Panc1 (cell line): ENCODE measurements around the gene SORD. TPM values are rescaled to one million over a fixed set of nuclear protein-coding genes. Genes with fewer than 3 reads are reported as not detected.

Source experiments
- ATAC-seq: fragments of 200-7000 bp; cut with Tn5 transposase; 2 replicates; pipeline ENCODE4 v1.9.1; 2020; ENCODE audit warnings: mild to moderate bottlenecking, moderate library complexity
- BruUV-seq: library from RNA; stranded (reverse); fragments of 400-500 nt; replicated peaks from 2 replicates; lab custom pipeline; 2021; lab: Mats Ljungman, UMichigan
- CTCF ChIA-PET: fragments of 300-600 bp; sonication (Branson Sonifier 250); formaldehyde crosslinking; loops from one replicate; lab custom pipeline; 2022; ENCODE audit warnings: antibody characterized with exemption; lab: Charles Lee
- POLR2A ChIA-PET: fragments of 300-600 bp; sonication (Branson Sonifier 250); formaldehyde crosslinking; loops from one replicate; lab custom pipeline; 2022; ENCODE audit warnings: antibody characterized with exemption; lab: Charles Lee
- DNase-seq: peaks from one replicate; pipeline ENCODE4 v3.0.0-alpha.2; 2010; ENCODE audit warnings: low read depth, low spot score
- H3K27ac ChIP-seq: 2 replicates; pipeline ENCODE4 v1.5.1; 2011; ENCODE audit warnings: mild to moderate bottlenecking, low read length, inconsistent platforms
- H3K27me3 ChIP-seq: fragments of 200-500 bp; sonication (Bioruptor generic); 2 replicates; pipeline ENCODE4 v1.6.0; 2014; ENCODE audit warnings: low read length, inconsistent platforms; ENCODE audit not compliant: control insufficient read depth, insufficient read depth
- H3K36me3 ChIP-seq: fragments of 200-500 bp; sonication (Bioruptor generic); 2 replicates; pipeline ENCODE4 v1.5.1; 2014; ENCODE audit warnings: inconsistent platforms, mild to moderate bottlenecking, low read length, moderate library complexity; ENCODE audit not compliant: control insufficient read depth, insufficient read depth
- H3K4me1 ChIP-seq: 2 replicates; pipeline ENCODE4 v1.5.1; 2011; ENCODE audit warnings: inconsistent platforms, mild to moderate bottlenecking, low read length, moderate library complexity; ENCODE audit not compliant: control insufficient read depth, insufficient read depth
- H3K4me3 ChIP-seq, 2 experiments: 2 replicates each; pipeline ENCODE4 v1.5.1; 2011 to 2012; ENCODE audit warnings: low read depth in 2 of 2, low read length in 2 of 2, mild to moderate bottlenecking in 2 of 2, inconsistent platforms in 1 of 2, moderate library complexity in 1 of 2
- H3K9me3 ChIP-seq: fragments of 200-500 bp; sonication (Bioruptor generic); 2 replicates; pipeline ENCODE4 v1.5.1; 2014; ENCODE audit warnings: low read depth, mild to moderate bottlenecking, inconsistent platforms, low read length, moderate library complexity; ENCODE audit not compliant: control insufficient read depth, insufficient read depth
- POLR2AphosphoS5 ChIP-seq: IDR thresholded peaks from 2 replicates; pipeline ENCODE4 v1.6.1; 2012; ENCODE audit warnings: mild to moderate bottlenecking, low read depth, low read length, moderate library complexity
- SIN3A ChIP-seq: IDR thresholded peaks from 2 replicates; pipeline ENCODE4 v1.6.1; 2012; ENCODE audit warnings: low read depth, mild to moderate bottlenecking, low read length, moderate library complexity, borderline replicate concordance; ENCODE audit not compliant: insufficient read depth
- TCF7L2 ChIP-seq: IDR thresholded peaks from 2 replicates; pipeline ENCODE4 v1.6.1; 2011; ENCODE audit warnings: mild to moderate bottlenecking, low read depth, low read length, inconsistent platforms
- in situ Hi-C: cut with HindIII; loops from 2 replicates; pipeline ENCODE4 v1.10.0; 2016; ENCODE audit warnings: low sequenced_read_pairs, low pct_unique_long_range_greater_than_20kb
- intact Hi-C: fragments of 100-400 bp; cut with micrococcal nuclease; formaldehyde crosslinking; loops from one replicate; pipeline ENCODE4 v1.10.0; 2022; ENCODE audit not compliant: unreplicated experiment
- total RNA-seq: library from RNA; stranded (reverse); gene quantifications from one replicate; pipeline ENCODE4 v1.2.1, GENCODE V29; 2021; ENCODE audit not compliant: unreplicated experiment
- TF ChIP-seq, protein P1 (sequence below), 2 experiments: IDR thresholded peaks; 2 replicates each; pipeline ENCODE4 v1.6.1; 2011 to 2012; ENCODE audit warnings: low read depth in 2 of 2, control low read depth in 1 of 2, low read length in 1 of 2, mild to moderate bottlenecking in 1 of 2, moderate library complexity in 1 of 2; ENCODE audit not compliant: insufficient read depth in 1 of 2
- TF ChIP-seq, protein P2 (sequence below): fragments of 450-650 bp; IDR thresholded peaks from 2 replicates; pipeline ENCODE4 v1.5.1; 2017; ENCODE audit warnings: mild to moderate bottlenecking

The SORD gene
- total RNA-seq, 1 experiment from 2014 or later = 34.0 TPM

DNA sequence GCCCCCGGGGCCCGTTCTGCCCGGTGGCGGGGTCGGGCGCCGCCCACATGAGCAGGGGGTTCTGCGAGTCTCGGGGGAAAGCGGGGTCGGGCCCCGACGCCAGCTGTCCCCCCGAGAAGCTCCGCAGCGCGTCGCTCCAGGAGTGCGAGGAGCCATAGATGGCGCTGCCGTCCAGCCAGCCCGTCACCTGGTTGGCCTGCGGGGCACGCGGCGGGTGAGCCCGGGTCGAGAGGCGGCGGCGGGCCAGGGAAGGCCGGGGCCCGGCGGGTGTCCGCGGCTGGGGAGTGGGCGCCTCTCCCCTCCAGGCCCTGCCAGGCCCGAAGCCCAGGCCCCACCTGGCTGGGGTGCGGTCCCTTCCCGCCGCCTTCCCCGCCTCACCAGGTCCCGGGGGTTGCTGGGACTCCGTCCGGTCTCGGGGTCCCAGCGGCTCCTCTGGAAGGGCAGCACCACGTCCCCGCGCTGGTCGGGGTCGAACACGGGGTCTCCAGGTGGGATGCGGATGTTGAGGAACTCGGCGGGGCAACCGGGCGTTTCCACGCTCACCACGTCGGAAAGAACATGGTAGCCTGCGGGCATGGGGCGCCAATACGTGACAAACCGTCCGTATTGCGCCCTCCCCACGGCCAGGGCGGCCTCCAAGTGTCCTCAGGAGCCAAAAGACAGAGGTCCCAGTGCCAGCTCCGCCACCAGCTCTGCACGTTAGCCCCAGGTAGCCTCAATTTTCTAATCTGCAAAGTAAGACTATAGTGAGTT, 88.6 kb downstream of the SORD start:
- in situ Hi-C loops (no loop called here), intact Hi-C loops (no loop called here)
- BruUV-seq = no TSS peak
- peaks cover 14% of the 10 kb centered on the region for H3K4me1 ChIP-seq
- ATAC-seq (no peak), DNase-seq (no peak)
- ChIA-PET POLR2A (no interaction called here), CTCF (no interaction called here)
- TF ChIP-seq TCF7L2 (no peak), POLR2AphosphoS5 (no peak), SIN3A (no peak)
- TF ChIP-seq, protein P1, sequence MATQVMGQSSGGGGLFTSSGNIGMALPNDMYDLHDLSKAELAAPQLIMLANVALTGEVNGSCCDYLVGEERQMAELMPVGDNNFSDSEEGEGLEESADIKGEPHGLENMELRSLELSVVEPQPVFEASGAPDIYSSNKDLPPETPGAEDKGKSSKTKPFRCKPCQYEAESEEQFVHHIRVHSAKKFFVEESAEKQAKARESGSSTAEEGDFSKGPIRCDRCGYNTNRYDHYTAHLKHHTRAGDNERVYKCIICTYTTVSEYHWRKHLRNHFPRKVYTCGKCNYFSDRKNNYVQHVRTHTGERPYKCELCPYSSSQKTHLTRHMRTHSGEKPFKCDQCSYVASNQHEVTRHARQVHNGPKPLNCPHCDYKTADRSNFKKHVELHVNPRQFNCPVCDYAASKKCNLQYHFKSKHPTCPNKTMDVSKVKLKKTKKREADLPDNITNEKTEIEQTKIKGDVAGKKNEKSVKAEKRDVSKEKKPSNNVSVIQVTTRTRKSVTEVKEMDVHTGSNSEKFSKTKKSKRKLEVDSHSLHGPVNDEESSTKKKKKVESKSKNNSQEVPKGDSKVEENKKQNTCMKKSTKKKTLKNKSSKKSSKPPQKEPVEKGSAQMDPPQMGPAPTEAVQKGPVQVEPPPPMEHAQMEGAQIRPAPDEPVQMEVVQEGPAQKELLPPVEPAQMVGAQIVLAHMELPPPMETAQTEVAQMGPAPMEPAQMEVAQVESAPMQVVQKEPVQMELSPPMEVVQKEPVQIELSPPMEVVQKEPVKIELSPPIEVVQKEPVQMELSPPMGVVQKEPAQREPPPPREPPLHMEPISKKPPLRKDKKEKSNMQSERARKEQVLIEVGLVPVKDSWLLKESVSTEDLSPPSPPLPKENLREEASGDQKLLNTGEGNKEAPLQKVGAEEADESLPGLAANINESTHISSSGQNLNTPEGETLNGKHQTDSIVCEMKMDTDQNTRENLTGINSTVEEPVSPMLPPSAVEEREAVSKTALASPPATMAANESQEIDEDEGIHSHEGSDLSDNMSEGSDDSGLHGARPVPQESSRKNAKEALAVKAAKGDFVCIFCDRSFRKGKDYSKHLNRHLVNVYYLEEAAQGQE (IDR thresholded peaks at IDR 0.05; ENCODE audit: insufficient read depth in 1 of 2, low read depth in 2 of 2, low read length in 1 of 2) = no peak
- TF ChIP-seq, protein P2, sequence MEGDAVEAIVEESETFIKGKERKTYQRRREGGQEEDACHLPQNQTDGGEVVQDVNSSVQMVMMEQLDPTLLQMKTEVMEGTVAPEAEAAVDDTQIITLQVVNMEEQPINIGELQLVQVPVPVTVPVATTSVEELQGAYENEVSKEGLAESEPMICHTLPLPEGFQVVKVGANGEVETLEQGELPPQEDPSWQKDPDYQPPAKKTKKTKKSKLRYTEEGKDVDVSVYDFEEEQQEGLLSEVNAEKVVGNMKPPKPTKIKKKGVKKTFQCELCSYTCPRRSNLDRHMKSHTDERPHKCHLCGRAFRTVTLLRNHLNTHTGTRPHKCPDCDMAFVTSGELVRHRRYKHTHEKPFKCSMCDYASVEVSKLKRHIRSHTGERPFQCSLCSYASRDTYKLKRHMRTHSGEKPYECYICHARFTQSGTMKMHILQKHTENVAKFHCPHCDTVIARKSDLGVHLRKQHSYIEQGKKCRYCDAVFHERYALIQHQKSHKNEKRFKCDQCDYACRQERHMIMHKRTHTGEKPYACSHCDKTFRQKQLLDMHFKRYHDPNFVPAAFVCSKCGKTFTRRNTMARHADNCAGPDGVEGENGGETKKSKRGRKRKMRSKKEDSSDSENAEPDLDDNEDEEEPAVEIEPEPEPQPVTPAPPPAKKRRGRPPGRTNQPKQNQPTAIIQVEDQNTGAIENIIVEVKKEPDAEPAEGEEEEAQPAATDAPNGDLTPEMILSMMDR = no peak; the same call in 1 of the 2 replicates
- peaks cover 23% of the 10 kb centered on the region for H3K27me3 ChIP-seq
- H3K27ac ChIP-seq = no peak overlapping the region
- H3K36me3 ChIP-seq = no peaks in the 10 kb centered on the region
- no peaks in the 10 kb centered on the region for H3K9me3 ChIP-seq
- H3K4me3 ChIP-seq = no peak overlapping the region

DNA sequence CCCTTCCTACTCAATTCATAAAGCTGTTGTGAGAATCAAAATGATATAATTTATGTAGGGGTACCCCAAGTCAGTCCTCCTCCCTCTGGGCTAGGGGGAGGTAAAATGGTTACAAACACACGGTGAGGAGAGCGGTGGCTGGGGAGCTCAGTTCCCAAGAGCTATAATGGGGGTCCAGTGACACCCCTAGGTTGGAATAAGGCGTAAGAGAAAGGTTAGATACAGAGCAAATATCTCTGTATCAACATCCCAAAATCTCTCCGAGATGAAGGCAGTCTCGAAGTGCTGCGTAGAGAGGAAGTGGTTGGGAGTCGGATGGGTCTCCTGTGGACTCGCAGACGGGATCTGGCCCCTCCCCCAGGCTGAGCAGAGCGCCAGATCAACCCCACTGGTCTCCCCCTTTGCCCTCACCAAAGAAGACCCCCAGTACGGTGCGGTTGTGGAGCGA, 89.2 kb downstream of the SORD start:
- DNase-seq (no peak), ATAC-seq (peak; percentile 29)
- CTCF ChIA-PET = no interaction called here
- intact Hi-C loops (no loop called here), in situ Hi-C loops (no loop called here)
- Histone ChIP-seq H3K4me1 (peaks cover 14% of the 10 kb centered on the region), H3K9me3 (no peaks in the 10 kb centered on the region), H3K36me3 (no peaks in the 10 kb centered on the region), H3K27ac (no peak overlapping the region), H3K4me3 (peak overlapping the region; percentile 24 to 31), H3K27me3 (peaks cover 21% of the 10 kb centered on the region)
- POLR2A ChIA-PET = no interaction called here
- no TSS peak for BruUV-seq
- TF ChIP-seq POLR2AphosphoS5 (no peak), SIN3A (no peak), TCF7L2 (no peak)
- TF ChIP-seq, protein P1 (IDR thresholded peaks at IDR 0.05; ENCODE audit: insufficient read depth in 1 of 2, low read depth in 2 of 2, low read length in 1 of 2) = no peak
